CD14-positive monocyte (primary cell): ENCODE data around the gene DDX39A. TPM values are rescaled to one million over a fixed set of nuclear protein-coding genes. Genes with fewer than 3 reads are reported as not detected.

ENCODE experiments used
- DNase-seq, 3 donors: peaks; one replicate each; pipeline ENCODE4 v3.0.0-alpha.2; 2011 to 2022
- H2AFZ ChIP-seq: 2 replicates; pipeline ENCODE4 v1.6.0; 2012; ENCODE audit warnings: mild to moderate bottlenecking, low read depth, low read length, inconsistent platforms; ENCODE audit not compliant: insufficient read depth, poor library complexity, severe bottlenecking
- H3K27ac ChIP-seq, 2 donors: 1 replicate in 1 of 2; 2 replicates in 1 of 2; pipeline ENCODE4 v1.5.1; 2012 to 2013; ENCODE audit warnings: low read length in 2 of 2, control low read depth in 1 of 2, inconsistent platforms in 1 of 2, low read depth in 1 of 2, mild to moderate bottlenecking in 1 of 2
- H3K27me3 ChIP-seq, 2 donors: one replicate each; pipeline versions ENCODE4 v1.6.0 to v1.6.1; 2011 to 2013; ENCODE audit warnings: low read length in 2 of 2; ENCODE audit not compliant: control insufficient read depth in 2 of 2, insufficient read depth in 2 of 2
- H3K36me3 ChIP-seq, 2 donors: replicated peaks in 1 of 2; 1 replicate in 1 of 2; 2 replicates in 1 of 2; pipeline versions ENCODE4 v1.5.1 to v1.6.1; 2012 to 2013; ENCODE audit warnings: low read length in 2 of 2, control low read depth in 1 of 2, inconsistent platforms in 1 of 2, mild to moderate bottlenecking in 1 of 2; ENCODE audit not compliant: insufficient read depth in 2 of 2, control insufficient read depth in 1 of 2
- H3K4me1 ChIP-seq, 2 donors: 1 replicate in 1 of 2; 2 replicates in 1 of 2; pipeline versions ENCODE4 v1.5.1 to v1.6.1; 2012 to 2013; ENCODE audit warnings: low read length in 2 of 2, control low read depth in 1 of 2, inconsistent platforms in 1 of 2, mild to moderate bottlenecking in 1 of 2, moderate library complexity in 1 of 2; ENCODE audit not compliant: insufficient read depth in 2 of 2, control insufficient read depth in 1 of 2
- H3K4me2 ChIP-seq: replicated peaks from 2 replicates; pipeline ENCODE3; 2012; ENCODE audit warnings: low read length, moderate library complexity, mild to moderate bottlenecking; ENCODE audit not compliant: poor library complexity, severe bottlenecking; ENCODE audit errors: extremely low read depth
- H3K4me3 ChIP-seq, 3 experiments: fragments of 200-600 bp in 1 of 3; sonication (generic) in 1 of 3; replicated peaks in 1 of 3; 1 replicate in 2 of 3; 2 replicates in 1 of 3; pipeline ENCODE4 v1.5.1; 2011 to 2013; ENCODE audit warnings: low read length in 3 of 3, mild to moderate bottlenecking in 3 of 3, control low read depth in 2 of 3, low read depth in 2 of 3, inconsistent platforms in 1 of 3, moderate library complexity in 1 of 3
- H3K79me2 ChIP-seq: 2 replicates; pipeline ENCODE4 v1.6.0; 2012; ENCODE audit warnings: mild to moderate bottlenecking, control low read depth, inconsistent platforms, low read length, moderate library complexity; ENCODE audit not compliant: insufficient read depth
- H3K9ac ChIP-seq: 2 replicates; pipeline ENCODE4 v1.6.0; 2017; ENCODE audit warnings: low read length, mild to moderate bottlenecking; ENCODE audit not compliant: insufficient read depth, poor library complexity, severe bottlenecking
- H3K9me3 ChIP-seq, 2 donors: replicated peaks in 1 of 2; 1 replicate in 1 of 2; 2 replicates in 1 of 2; pipeline versions ENCODE4 v1.5.1 to v1.6.1; 2012 to 2013; ENCODE audit warnings: low read length in 2 of 2, control low read depth in 1 of 2; ENCODE audit not compliant: control insufficient read depth in 1 of 2, insufficient read depth in 1 of 2
- H4K20me1 ChIP-seq: 2 replicates; pipeline ENCODE4 v1.6.0; 2012; ENCODE audit warnings: mild to moderate bottlenecking, low read length, control low read depth, moderate library complexity; ENCODE audit not compliant: insufficient read depth
- H3K27ac Mint-ChIP-seq, 7 donors: one replicate each; pipeline ENCODE4 v1.8.0; 2020; ENCODE audit warnings: mild to moderate bottlenecking in 7 of 7, mixed read lengths in 7 of 7, moderate library complexity in 6 of 7, inconsistent platforms in 2 of 7
- H3K27me3 Mint-ChIP-seq, 3 donors: one replicate each; pipeline ENCODE4 v1.8.0; 2021 to 2022; ENCODE audit warnings: low read depth in 3 of 3, mild to moderate bottlenecking in 3 of 3, mixed read lengths in 3 of 3, moderate library complexity in 3 of 3, inconsistent platforms in 1 of 3
- H3K36me3 Mint-ChIP-seq, 2 donors: one replicate each; pipeline ENCODE4 v1.8.0; 2020; ENCODE audit warnings: mixed read lengths in 2 of 2, inconsistent platforms in 1 of 2, mild to moderate bottlenecking in 1 of 2
- H3K4me1 Mint-ChIP-seq: one replicate; pipeline ENCODE4 v1.8.0; 2020; ENCODE audit warnings: mild to moderate bottlenecking, mixed read lengths
- H3K4me3 Mint-ChIP-seq, 2 donors: one replicate each; pipeline ENCODE4 v1.8.0; 2020; ENCODE audit warnings: mild to moderate bottlenecking in 2 of 2, mixed read lengths in 2 of 2, moderate library complexity in 1 of 2
- H3K9me3 Mint-ChIP-seq, 7 donors: one replicate each; pipeline ENCODE4 v1.8.0; 2020 to 2022; ENCODE audit warnings: mixed read lengths in 7 of 7, mild to moderate bottlenecking in 6 of 7, moderate library complexity in 6 of 7, inconsistent platforms in 2 of 7
- CTCF ChIP-seq: fragments of 200-600 bp; IDR thresholded peaks from one replicate; pipeline ENCODE4 v1.8.0; 2022; ENCODE audit warnings: antibody characterized with exemption, mild to moderate bottlenecking
- WGBS: methylation state at CpG from one replicate; pipeline ENCODE4 v1.1.5; 2013; ENCODE audit warnings: missing lambda C conversion rate; ENCODE audit not compliant: insufficient coverage; 5-methylcytosine and 5-hydroxymethylcytosine counted together
- intact Hi-C, 2 donors: fragments of 100-400 bp; cut with micrococcal nuclease; formaldehyde crosslinking; loops; one replicate each; pipeline versions ENCODE4 v1.15.0 to v1.15.1; 2023
- polyA plus RNA-seq, 3 donors: library from polyadenylated mRNA; depleted of rRNA in 1 of 3; unstranded in 2 of 3; stranded (reverse) in 1 of 3; fragments of 300-500 nt in 2 of 3; fragments of >200 nt in 1 of 3; fragmentation: Illumina TruSeq in 2 of 3; gene quantifications; 1 replicate in 2 of 3; 2 replicates in 1 of 3; pipeline ENCODE4 v1.2.3, GENCODE V29; 2012 to 2021

Gene DDX39A
- polyA plus RNA-seq, 3 donors = 78.7 to 187 (median 83.5) TPM

- peaks cover 62% of the 10 kb centered on the region for H3K4me1 Mint-ChIP-seq
- H3K9ac ChIP-seq = no peak overlapping the region
These were observed 16.3 kb upstream of the DDX39A start for GRCh38 chr19:14435320-14436050.

More at GRCh38 chr19:14435320-14436050, 16.3 kb upstream of the DDX39A start:
- H3K79me2 ChIP-seq = peaks cover 70% of the 10 kb centered on the region
- peak overlapping the region; percentile 69 to 87 for H3K4me3 Mint-ChIP-seq
- H3K9me3 Mint-ChIP-seq = no peaks in the 10 kb centered on the region
- H3K9me3 ChIP-seq = no peaks in the 10 kb centered on the region
- WGBS = 86% methylated on average over 10 of the region's 17 CpGs
- H3K27me3 Mint-ChIP-seq = peaks cover 6 to 9% (median 7%) of the 10 kb centered on the region in 3 donors
- peaks cover 0 to 2% of the 10 kb centered on the region in 2 donors for H3K27me3 ChIP-seq
- peak overlapping the region; percentile 93 for H3K4me2 ChIP-seq
- peaks cover 64 to 73% of the 10 kb centered on the region in 2 donors for H3K4me1 ChIP-seq
- peaks cover 2 to 15% of the 10 kb centered on the region in 2 donors for H3K36me3 Mint-ChIP-seq
- peak overlapping the region in 1 of 3 experiments; percentile 89 for H3K4me3 ChIP-seq
- peaks cover 7% of the 10 kb centered on the region for H4K20me1 ChIP-seq
- peak overlapping the region; percentile 22 to 70 for H3K27ac ChIP-seq
- no peak overlapping the region for H2AFZ ChIP-seq
- peak overlapping the region; percentile 55 to 96 (median 86) for H3K27ac Mint-ChIP-seq
- TF ChIP-seq CTCF = no peak
- intact Hi-C loops = loop anchor here (2.0 to 5.0 kb wide), 2 partner anchors 15 to 42 kb away; partner anchors contain the start of gene PTGER1 (in 1 of the 2)
- DNase-seq = no peak
- peaks cover 0 to 5% of the 10 kb centered on the region in 2 donors for H3K36me3 ChIP-seq
